H1 (cell line): Measurements from ENCODE around the gene MATN4. TPM values are rescaled to one million over a fixed set of nuclear protein-coding genes. Genes with fewer than 3 reads are reported as not detected.

Experiments used
- CTCF ChIA-PET: fragments of 300-600 bp; sonication (Branson Sonifier 250); formaldehyde crosslinking; loops from one replicate; lab custom pipeline; 2021; ENCODE audit not compliant: partially characterized antibody; lab: Charles Lee
- POLR2A ChIA-PET: fragments of 300-600 bp; sonication (Branson Sonifier 250); formaldehyde crosslinking; loops from one replicate; lab custom pipeline; 2021; ENCODE audit warnings: inconsistent platforms; ENCODE audit not compliant: partially characterized antibody; lab: Charles Lee
- DNase-seq, 2 experiments: peaks; one replicate each; pipeline versions ENCODE4 v3.0.0 to v3.0.0-alpha.2; 2010 to 2022; ENCODE audit warnings: low spot score in 2 of 2, low read depth in 1 of 2, mixed read lengths in 1 of 2
- FAIRE-seq: peaks from 2 replicates; lab custom pipeline; 2011; peaks lifted over from hg19 to GRCh38; lab: Jason Lieb, UNC
- H2AFZ ChIP-seq: 2 replicates; pipeline ENCODE4 v1.8.1; 2012; ENCODE audit warnings: low read length, inconsistent platforms
- H2AK5ac ChIP-seq: 2 replicates; pipeline ENCODE4 v1.6.1; 2013; ENCODE audit warnings: low read depth, low read length
- H2BK120ac ChIP-seq: replicated peaks from 2 replicates; pipeline ENCODE3; 2013; ENCODE audit warnings: low read depth, low read length, inconsistent platforms
- H2BK12ac ChIP-seq: 2 replicates; pipeline ENCODE4 v1.6.1; 2013; ENCODE audit warnings: low read depth, low read length
- H2BK15ac ChIP-seq: 2 replicates; pipeline ENCODE4 v1.6.1; 2013; ENCODE audit warnings: low read length
- H2BK20ac ChIP-seq: 2 replicates; pipeline ENCODE4 v1.6.1; 2013; ENCODE audit warnings: low read length
- H2BK5ac ChIP-seq: 2 replicates; pipeline ENCODE4 v1.6.1; 2013; ENCODE audit warnings: low read depth, low read length
- H3K14ac ChIP-seq: 2 replicates; pipeline ENCODE4 v1.6.1; 2013; ENCODE audit warnings: inconsistent platforms; ENCODE audit not compliant: insufficient read length
- H3K18ac ChIP-seq: 2 replicates; pipeline ENCODE4 v1.6.1; 2013; ENCODE audit warnings: low read length; ENCODE audit errors: extremely low read depth
- H3K23ac ChIP-seq: 2 replicates; pipeline ENCODE4 v1.6.1; 2013; ENCODE audit warnings: inconsistent platforms; ENCODE audit not compliant: insufficient read length
- H3K23me2 ChIP-seq: 2 replicates; pipeline ENCODE4 v1.6.1; 2013; ENCODE audit warnings: low read depth, low read length
- H3K27ac ChIP-seq: 2 replicates; pipeline ENCODE4 v1.6.1; 2011; ENCODE audit warnings: low read depth, low read length, inconsistent platforms
- H3K27me3 ChIP-seq, 4 experiments: replicated peaks in 1 of 4; 1 replicate in 1 of 4; 2 replicates in 3 of 4; pipeline versions ENCODE4 v1.6.1 to v1.8.1; 2011 to 2013; ENCODE audit warnings: low read length in 3 of 4, mild to moderate bottlenecking in 3 of 4, inconsistent platforms in 2 of 4, mixed read lengths in 2 of 4, moderate library complexity in 1 of 4; ENCODE audit not compliant: control insufficient read depth in 3 of 4, insufficient read depth in 3 of 4; ENCODE audit errors: extremely low read depth in 1 of 4
- H3K36me3 ChIP-seq, 4 experiments: 2 replicates each; pipeline versions ENCODE4 v1.6.1 to v1.8.1; 2011 to 2013; ENCODE audit warnings: mild to moderate bottlenecking in 4 of 4, low read length in 3 of 4, moderate library complexity in 2 of 4, control low read depth in 1 of 4, inconsistent platforms in 1 of 4; ENCODE audit not compliant: insufficient read depth in 4 of 4, control insufficient read depth in 2 of 4
- H3K4ac ChIP-seq: replicated peaks from 2 replicates; pipeline ENCODE3; 2013; ENCODE audit warnings: low read length, low read depth, mixed read lengths, inconsistent platforms; ENCODE audit not compliant: insufficient read length
- H3K4me1 ChIP-seq, 4 experiments: replicated peaks in 1 of 4; 1 replicate in 1 of 4; 2 replicates in 3 of 4; pipeline versions ENCODE4 v1.6.1 to v1.8.1; 2011 to 2013; ENCODE audit warnings: low read length in 3 of 4, inconsistent platforms in 2 of 4, mixed read lengths in 1 of 4; ENCODE audit not compliant: insufficient read depth in 4 of 4, control insufficient read depth in 3 of 4
- H3K4me2 ChIP-seq, 2 experiments: 2 replicates each; pipeline versions ENCODE4 v1.6.1 to v1.8.1; 2011 to 2013; ENCODE audit warnings: low read depth in 2 of 2, low read length in 2 of 2, control low read depth in 1 of 2, inconsistent platforms in 1 of 2, mild to moderate bottlenecking in 1 of 2; ENCODE audit not compliant: insufficient read depth in 1 of 2
- H3K4me3 ChIP-seq, 4 experiments: fragments of 200-600, 300-600 bp in 1 of 4; sonication (generic), shearing (Covaris generic), sonication (Bioruptor Twin) in 1 of 4; 2 replicates each; pipeline versions ENCODE4 v1.5.1 to v1.8.1; 2011 to 2016; ENCODE audit warnings: low read length in 4 of 4, low read depth in 3 of 4, control low read depth in 2 of 4, inconsistent platforms in 2 of 4, mild to moderate bottlenecking in 2 of 4, mixed read lengths in 1 of 4, moderate library complexity in 1 of 4; ENCODE audit not compliant: insufficient read depth in 2 of 4; ENCODE audit errors: extremely low read depth in 1 of 4
- H3K56ac ChIP-seq: replicated peaks from 2 replicates; pipeline ENCODE3; 2013; ENCODE audit warnings: low read depth, mild to moderate bottlenecking, mixed read lengths, low read length, inconsistent platforms; ENCODE audit not compliant: insufficient read length
- H3K79me1 ChIP-seq: 2 replicates; pipeline ENCODE4 v1.6.1; 2013; ENCODE audit warnings: low read depth, low read length, control low read depth
- H3K79me2 ChIP-seq, 2 experiments: 2 replicates each; pipeline versions ENCODE4 v1.6.1 to v1.8.1; 2012 to 2013; ENCODE audit warnings: low read length in 2 of 2, mild to moderate bottlenecking in 2 of 2, inconsistent platforms in 1 of 2; ENCODE audit not compliant: insufficient read depth in 2 of 2, control insufficient read depth in 1 of 2
- H3K9ac ChIP-seq, 4 experiments: replicated peaks in 1 of 4; 1 replicate in 1 of 4; 2 replicates in 3 of 4; pipeline versions ENCODE4 v1.6.1 to v1.8.1; 2011 to 2013; ENCODE audit warnings: low read depth in 3 of 4, low read length in 3 of 4, control low read depth in 2 of 4, mild to moderate bottlenecking in 2 of 4, moderate library complexity in 2 of 4, inconsistent platforms in 1 of 4; ENCODE audit errors: extremely low read depth in 1 of 4
- H3K9me3 ChIP-seq, 2 experiments: 2 replicates each; pipeline versions ENCODE4 v1.6.1 to v1.8.1; 2012 to 2013; ENCODE audit warnings: mild to moderate bottlenecking in 2 of 2, moderate library complexity in 2 of 2, control low read depth in 1 of 2, inconsistent platforms in 1 of 2, low read depth in 1 of 2, low read length in 1 of 2, mixed read lengths in 1 of 2; ENCODE audit not compliant: insufficient read depth in 2 of 2
- H4K20me1 ChIP-seq, 2 experiments: replicated peaks in 1 of 2; 2 replicates each; pipeline versions ENCODE3 to v1.8.1; 2011 to 2013; ENCODE audit warnings: inconsistent platforms in 2 of 2, low read length in 2 of 2, mild to moderate bottlenecking in 1 of 2; ENCODE audit not compliant: insufficient read depth in 2 of 2, control insufficient read depth in 1 of 2
- H4K5ac ChIP-seq: 2 replicates; pipeline ENCODE4 v1.6.1; 2013; ENCODE audit warnings: low read length, low read depth, mixed read lengths, inconsistent platforms; ENCODE audit not compliant: insufficient read length
- H4K8ac ChIP-seq: 2 replicates; pipeline ENCODE4 v1.8.0; 2013; ENCODE audit warnings: mild to moderate bottlenecking, moderate library complexity, low read length, inconsistent platforms; ENCODE audit not compliant: insufficient read depth; ENCODE audit errors: extremely low read depth
- H4K91ac ChIP-seq: replicated peaks from 2 replicates; pipeline ENCODE3; 2013; ENCODE audit warnings: low read length, mixed read lengths, inconsistent platforms; ENCODE audit not compliant: insufficient read length
- ATF3 ChIP-seq: IDR thresholded peaks from 2 replicates; pipeline ENCODE4 v1.6.1; 2011; ENCODE audit warnings: low read depth, mild to moderate bottlenecking, low read length; ENCODE audit not compliant: insufficient read depth
- EP300 ChIP-seq, 2 experiments: IDR thresholded peaks; 1 replicate in 1 of 2; 2 replicates in 1 of 2; pipeline ENCODE4 v1.6.1; 2011 to 2012; ENCODE audit warnings: low read depth in 2 of 2, low read length in 2 of 2, mild to moderate bottlenecking in 2 of 2, borderline replicate concordance in 1 of 2, inconsistent platforms in 1 of 2, moderate library complexity in 1 of 2
- FOSL1 ChIP-seq: IDR thresholded peaks from 2 replicates; pipeline ENCODE4 v1.6.1; 2011; ENCODE audit warnings: mild to moderate bottlenecking, low read depth, low read length, moderate library complexity; ENCODE audit not compliant: insufficient read depth
- KDM1A ChIP-seq: fragments of 200-600, 300-600 bp; sonication (generic); IDR thresholded peaks from 2 replicates; pipeline ENCODE4 v1.7.1; 2016; ENCODE audit warnings: mild to moderate bottlenecking, low read length, borderline replicate concordance
- RBBP5 ChIP-seq: IDR thresholded peaks from 2 replicates; pipeline ENCODE4 v1.7.1; 2012; ENCODE audit warnings: low read depth, mild to moderate bottlenecking, inconsistent platforms, low read length, moderate library complexity, borderline replicate concordance
- SIN3A ChIP-seq, 2 experiments: IDR thresholded peaks in 1 of 2; conservative IDR thresholded peaks in 1 of 2; 2 replicates each; pipeline ENCODE4 v1.6.1; 2011 to 2012; ENCODE audit warnings: low read length in 2 of 2, improper control_type of control experiment in 1 of 2, low read depth in 1 of 2, mild to moderate bottlenecking in 1 of 2
- USF2 ChIP-seq: IDR thresholded peaks from 2 replicates; pipeline ENCODE4 v1.6.1; 2011; ENCODE audit warnings: low read length, improper control_type of control experiment
- WGBS, 2 experiments: shearing (Covaris generic) in 1 of 2; methylation state at CpG; one replicate each; pipeline versions ENCODE4 v1.1.6 to v1.1.7; 2013 to 2015; ENCODE audit warnings: low lambda C conversion rate in 2 of 2, mixed read lengths in 2 of 2, inconsistent platforms in 1 of 2, low coverage in 1 of 2, missing lambda C conversion rate in 1 of 2; ENCODE audit not compliant: insufficient replicate concordance in 2 of 2, insufficient coverage in 1 of 2, insufficient read length in 1 of 2; ENCODE audit errors: extremely low coverage in 1 of 2, missing lambda C conversion rate in 1 of 2; 5-methylcytosine and 5-hydroxymethylcytosine counted together
- polyA plus RNA-seq, 7 experiments: library from polyadenylated mRNA; depleted of rRNA in 3 of 7; stranded (reverse) in 5 of 7; unstranded in 2 of 7; fragments of >200 nt in 5 of 7; fragments of 200-250 nt in 2 of 7; gene quantifications; 1 replicate in 5 of 7; 2 replicates in 1 of 7; 4 replicates in 1 of 7; pipeline versions ENCODE4 v1.2.1 to v1.2.3, GENCODE V29; 2011 to 2013; ENCODE audit warnings: missing spikeins in 2 of 7, mixed read lengths in 2 of 7
- total RNA-seq: library from RNA; stranded (reverse); fragmentation: NEBNext Ultra II Directional; extraction: Animal tissue kit (Norgen Biotek cat#: 25700); gene quantifications from 2 replicates; pipeline ENCODE4 v1.2.1, GENCODE V29; 2021

The MATN4 gene
- total and polyA plus RNA-seq, 2 of the 8 experiments (the other 6 are each of a cell fraction or from before 2014, with no cell fraction given): 2.1 to 4.4 TPM

- no peak overlapping the region for H2BK15ac ChIP-seq
- 0 out of 4 replicates have a peak, but pooled peaks cover 0 to under 1% of the 10 kb centered on the region in 2 experiments for H3K79me2 ChIP-seq
- no peak overlapping the region for H3K27ac ChIP-seq
- no peaks in the 10 kb centered on the region for H3K79me1 ChIP-seq
- no peak overlapping the region for H3K14ac ChIP-seq
- no peak overlapping the region for H3K18ac ChIP-seq
- no peak overlapping the region for H3K4me2 ChIP-seq
- H3K4ac ChIP-seq: no peak overlapping the region
- no peak overlapping the region for H3K4me3 ChIP-seq
- FAIRE-seq (no peak), DNase-seq (no peak)
- H3K23ac ChIP-seq: no peak overlapping the region
- H3K36me3 ChIP-seq: peaks cover 8 to 51% (median 36%) of the 10 kb centered on the region in 4 experiments
- no peak overlapping the region for H4K5ac ChIP-seq
- no peaks in the 10 kb centered on the region for H3K23me2 ChIP-seq
- no peak overlapping the region for H2BK12ac ChIP-seq
- H3K27me3 ChIP-seq: no peaks in the 10 kb centered on the region
- POLR2A ChIA-PET: no interaction called here
- H4K20me1 ChIP-seq: peaks cover 1 to 4% of the 10 kb centered on the region in 2 experiments
- H4K8ac ChIP-seq: no peak overlapping the region
- H2BK20ac ChIP-seq: no peak overlapping the region
- no peak overlapping the region for H3K56ac ChIP-seq
- TF ChIP-seq SIN3A (conservative IDR thresholded peaks at IDR 0.05 in 1 of 2, IDR thresholded peaks at IDR 0.05 in 1 of 2; ENCODE audit: low read depth in 1 of 2, low read length in 2 of 2): no peak
- TF ChIP-seq USF2: no peak
- TF ChIP-seq RBBP5: no peak
- no peak for TF ChIP-seq ATF3
- TF ChIP-seq FOSL1: no peak
- TF ChIP-seq KDM1A: peak; percentile 62; the same call in 1 of the 2 replicates
- TF ChIP-seq EP300 (IDR thresholded peaks at IDR 0.05; ENCODE audit: borderline replicate concordance in 1 of 2, low read depth in 2 of 2, low read length in 2 of 2): no peak
- no peaks in the 10 kb centered on the region; a peak in 1 of 7 replicates for H3K4me1 ChIP-seq
- no peak overlapping the region for H3K9ac ChIP-seq
- no peak overlapping the region for H2BK120ac ChIP-seq
- H4K91ac ChIP-seq: no peak overlapping the region
- CTCF ChIA-PET: interaction anchor here (0.9 to 2.1 kb wide), 7 partner anchors 11 to 107 kb away, joined by 3 to 10 read pairs (median 3); no protein-coding TSS in a partner anchor
- H2AK5ac ChIP-seq: no peak overlapping the region
- WGBS, 2 experiments: 90% methylated on average over 7 of the region's 7 CpGs; no CpG with 5 or more reads in 1 of the 2 experiments
- H2AFZ ChIP-seq: no peak overlapping the region
- no peaks in the 10 kb centered on the region for H3K9me3 ChIP-seq
- H2BK5ac ChIP-seq: no peak overlapping the region
These were observed 21.6 kb upstream of the MATN4 start for GRCh38 chr20:45329497-45330319.
